C4-2B (cell line): ENCODE results near the gene RNF181.
A peak's percentile ranks its signal among the peaks of the same experiment; 100 is the strongest.
"Not testable (repeated sequence)": the region's sequence is repeated elsewhere in the genome, so short reads cannot be mapped to it uniquely, and the experiment has no call there.

Experiments used
- H3K27ac ChIP-seq: fragments of 450-650 bp; 2 replicates; pipeline ENCODE4 v1.5.1; 2017
- ZFX ChIP-seq: fragments of 450-650 bp; IDR thresholded peaks from 2 replicates; pipeline ENCODE4 v1.6.1; 2017
- TF ChIP-seq, protein P1 (sequence below): fragments of 450-650 bp; conservative IDR thresholded peaks from 2 replicates; pipeline ENCODE4 v1.5.1; 2017; ENCODE audit warnings: mild to moderate bottlenecking

RNF181 gene

DNA sequence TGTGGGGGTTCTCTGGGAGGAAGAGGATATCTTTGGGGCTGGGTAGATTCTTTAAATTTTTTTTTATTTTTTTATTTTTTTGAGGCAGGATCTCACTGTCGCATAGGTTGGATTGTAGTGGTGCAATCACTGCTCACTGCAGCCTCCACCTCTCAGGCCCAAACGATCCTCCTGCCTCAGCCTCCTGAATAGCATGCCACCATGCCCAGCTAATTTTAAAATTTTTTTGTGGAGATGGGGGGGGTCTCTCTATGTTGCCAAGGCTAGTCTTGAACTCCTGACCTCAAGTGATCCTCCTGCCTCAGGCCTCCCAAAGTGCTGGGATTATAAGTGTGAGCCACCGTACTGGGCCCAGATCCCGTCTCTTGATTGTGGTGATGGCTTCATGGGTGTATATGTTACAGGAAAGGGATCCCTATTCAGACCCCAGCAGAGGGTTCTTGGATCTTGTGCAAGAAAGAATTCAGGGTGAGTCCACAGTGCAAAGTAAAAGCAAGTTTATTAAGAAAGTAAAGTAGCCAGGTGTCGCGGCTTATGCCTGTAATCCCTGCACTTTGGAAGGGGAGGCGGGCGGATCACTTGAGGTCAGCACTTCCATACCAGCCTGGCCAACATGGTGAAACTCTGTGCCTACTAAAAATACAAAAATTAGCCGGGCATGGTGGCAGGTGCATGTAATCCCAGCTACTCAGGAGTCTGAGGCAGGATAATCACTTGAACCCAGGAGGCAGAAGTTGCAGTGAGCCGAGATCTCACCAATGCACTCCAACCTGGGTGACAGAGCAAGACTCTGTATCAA lies 18.4 kb downstream of the RNF181 start:
- TF ChIP-seq, protein P1, sequence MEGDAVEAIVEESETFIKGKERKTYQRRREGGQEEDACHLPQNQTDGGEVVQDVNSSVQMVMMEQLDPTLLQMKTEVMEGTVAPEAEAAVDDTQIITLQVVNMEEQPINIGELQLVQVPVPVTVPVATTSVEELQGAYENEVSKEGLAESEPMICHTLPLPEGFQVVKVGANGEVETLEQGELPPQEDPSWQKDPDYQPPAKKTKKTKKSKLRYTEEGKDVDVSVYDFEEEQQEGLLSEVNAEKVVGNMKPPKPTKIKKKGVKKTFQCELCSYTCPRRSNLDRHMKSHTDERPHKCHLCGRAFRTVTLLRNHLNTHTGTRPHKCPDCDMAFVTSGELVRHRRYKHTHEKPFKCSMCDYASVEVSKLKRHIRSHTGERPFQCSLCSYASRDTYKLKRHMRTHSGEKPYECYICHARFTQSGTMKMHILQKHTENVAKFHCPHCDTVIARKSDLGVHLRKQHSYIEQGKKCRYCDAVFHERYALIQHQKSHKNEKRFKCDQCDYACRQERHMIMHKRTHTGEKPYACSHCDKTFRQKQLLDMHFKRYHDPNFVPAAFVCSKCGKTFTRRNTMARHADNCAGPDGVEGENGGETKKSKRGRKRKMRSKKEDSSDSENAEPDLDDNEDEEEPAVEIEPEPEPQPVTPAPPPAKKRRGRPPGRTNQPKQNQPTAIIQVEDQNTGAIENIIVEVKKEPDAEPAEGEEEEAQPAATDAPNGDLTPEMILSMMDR: no peak
- TF ChIP-seq ZFX: no peak

DNA sequence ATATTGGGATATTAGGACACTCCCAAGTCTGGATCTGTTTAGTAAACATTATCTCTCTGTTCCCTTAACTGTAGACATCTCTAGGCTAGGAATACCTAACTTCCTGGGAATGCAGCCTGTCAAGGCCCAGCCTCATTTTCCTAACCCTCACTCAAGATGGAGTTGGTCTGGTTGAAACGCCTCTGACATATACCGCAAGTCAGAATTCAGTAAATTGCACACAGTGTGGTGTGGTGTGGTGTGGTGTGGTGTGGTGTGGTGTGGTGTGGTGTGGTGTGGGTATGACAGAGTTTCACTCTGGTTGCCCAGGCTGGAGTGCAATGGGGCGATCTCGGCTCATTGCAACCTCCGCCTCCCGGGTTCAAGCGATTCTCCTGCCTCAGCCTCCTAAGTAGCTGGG lies 19.2 kb downstream of the RNF181 start:
- not testable (repeated sequence) for H3K27ac ChIP-seq

More for the DNA sequence above, 18.4 kb downstream of the RNF181 start:
- H3K27ac ChIP-seq: no peak overlapping the region

DNA sequence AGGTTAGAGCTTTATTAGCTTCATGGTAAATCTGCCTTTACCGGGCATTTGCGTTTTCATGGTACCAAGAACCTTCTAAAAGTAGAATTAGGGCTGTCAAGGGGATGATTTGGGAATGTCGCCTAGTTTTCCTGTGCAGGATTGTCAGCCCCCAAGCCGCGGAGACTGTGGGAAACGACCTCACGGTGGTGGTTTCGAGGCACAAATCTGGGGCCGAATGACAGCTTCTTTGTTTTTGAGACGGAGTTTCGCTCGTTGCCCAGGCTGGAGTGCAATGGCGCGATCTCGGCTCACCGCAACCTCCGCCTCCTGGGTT lies 19.8 kb downstream of the RNF181 start:
- H3K27ac ChIP-seq: peak overlapping the region; percentile 87
- TF ChIP-seq ZFX: no peak
- TF ChIP-seq, protein P1: no peak

DNA sequence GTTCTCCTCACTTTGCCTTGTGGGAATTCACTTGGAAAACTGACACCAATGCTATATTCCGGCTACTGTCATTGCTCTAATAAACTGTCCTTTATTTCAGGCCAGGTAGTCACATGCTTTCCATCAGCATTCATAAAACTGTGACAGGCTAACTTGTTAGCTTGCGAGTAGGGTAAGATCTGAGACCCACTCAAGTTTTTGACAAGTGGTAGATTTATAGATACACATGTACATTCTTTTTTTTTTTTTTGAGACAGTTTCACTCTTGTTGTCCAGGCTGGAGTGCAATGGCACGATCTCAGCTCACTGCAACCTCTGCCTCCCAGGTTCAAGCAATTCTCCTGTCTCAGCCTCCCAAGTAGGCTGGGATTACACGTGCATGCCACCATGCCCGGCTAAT lies 22.2 kb downstream of the RNF181 start:
- not testable (repeated sequence) for H3K27ac ChIP-seq

DNA sequence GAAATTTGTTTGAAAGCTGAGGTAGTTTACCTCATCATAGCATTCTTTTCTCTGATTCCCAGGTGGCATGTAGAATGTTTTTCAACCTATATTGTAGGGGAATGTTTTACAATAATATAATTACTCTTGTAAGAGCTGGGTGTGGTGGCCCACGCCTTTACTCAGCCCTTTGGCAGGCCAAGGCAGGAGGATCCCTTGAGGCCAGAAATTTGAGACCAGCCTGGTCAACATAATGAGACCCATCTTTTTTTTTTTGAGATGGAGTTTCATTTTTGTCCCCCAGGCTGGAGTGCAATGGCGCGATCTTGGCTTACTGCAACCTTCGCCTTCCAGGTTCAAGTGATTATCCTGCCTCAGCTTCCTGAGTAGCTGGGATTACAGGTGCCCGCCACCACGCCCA lies 24.1 kb downstream of the RNF181 start:
- no peak overlapping the region for H3K27ac ChIP-seq
- no peak for TF ChIP-seq ZFX
- TF ChIP-seq, protein P1: no peak

DNA sequence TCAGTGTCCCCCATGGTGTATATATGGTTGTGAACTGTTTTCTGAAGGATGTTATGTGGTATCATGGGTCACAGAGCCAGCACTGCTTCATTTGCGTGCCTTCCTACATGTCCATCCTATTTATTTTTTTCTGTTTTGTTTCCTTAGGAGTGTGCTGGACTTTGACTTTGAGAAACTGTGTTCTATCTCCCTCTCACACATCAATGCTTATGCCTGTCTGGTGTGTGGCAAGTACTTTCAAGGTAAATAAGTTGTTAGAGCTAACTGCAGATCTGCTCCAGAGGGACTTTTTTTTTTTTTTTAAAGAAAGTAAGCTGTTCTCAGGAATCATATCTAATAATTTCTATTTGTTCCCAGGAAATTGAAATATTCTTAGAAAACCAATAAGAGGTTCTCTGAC lies 25.8 kb downstream of the RNF181 start:
- no peak for TF ChIP-seq ZFX
- TF ChIP-seq, protein P1: no peak

DNA sequence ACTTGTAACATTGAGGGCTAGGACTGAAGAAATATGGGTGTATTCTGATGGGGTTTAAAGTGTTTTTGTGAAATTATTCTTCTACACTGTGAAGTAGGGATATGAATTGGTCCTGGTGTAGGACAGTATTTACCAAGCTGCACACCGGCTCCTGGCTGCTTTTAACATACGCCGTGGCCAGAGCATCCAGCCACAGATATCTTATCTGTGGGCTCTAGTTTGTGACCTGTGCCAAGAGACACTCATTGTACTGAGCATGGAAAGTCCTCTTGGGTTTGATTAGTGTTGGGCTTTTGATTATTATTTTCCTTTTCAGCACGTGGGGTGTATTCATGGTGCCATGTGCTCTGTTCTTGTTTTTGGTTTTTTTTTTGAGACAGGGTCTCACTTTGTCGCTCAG lies 28.4 kb downstream of the RNF181 start:
- no peak overlapping the region for H3K27ac ChIP-seq
- TF ChIP-seq, protein P1: no peak

More for the DNA sequence above, 25.8 kb downstream of the RNF181 start:
- no peak overlapping the region for H3K27ac ChIP-seq

DNA sequence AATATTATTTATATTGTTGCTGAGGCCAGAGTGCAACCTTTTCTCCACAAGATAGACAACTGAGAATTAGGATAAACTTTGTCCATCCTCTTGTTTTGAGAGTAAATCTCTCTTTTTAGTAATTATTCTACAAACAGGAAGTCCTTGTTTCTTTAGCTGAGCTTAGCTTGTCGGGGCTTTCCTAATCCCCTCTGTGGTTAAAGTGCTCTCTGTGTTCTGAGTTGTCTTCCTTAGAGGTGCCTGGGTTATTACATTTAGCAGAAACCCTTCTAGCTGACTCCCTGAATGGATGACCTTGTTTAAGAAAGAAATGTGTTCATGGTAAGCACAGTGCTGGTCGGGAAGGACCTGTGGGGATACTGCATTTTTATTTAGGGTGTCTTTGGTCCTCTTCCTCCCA lies 33.1 kb downstream of the RNF181 start:
- TF ChIP-seq, protein P1: no peak
- TF ChIP-seq ZFX: no peak
- no peak overlapping the region for H3K27ac ChIP-seq

DNA sequence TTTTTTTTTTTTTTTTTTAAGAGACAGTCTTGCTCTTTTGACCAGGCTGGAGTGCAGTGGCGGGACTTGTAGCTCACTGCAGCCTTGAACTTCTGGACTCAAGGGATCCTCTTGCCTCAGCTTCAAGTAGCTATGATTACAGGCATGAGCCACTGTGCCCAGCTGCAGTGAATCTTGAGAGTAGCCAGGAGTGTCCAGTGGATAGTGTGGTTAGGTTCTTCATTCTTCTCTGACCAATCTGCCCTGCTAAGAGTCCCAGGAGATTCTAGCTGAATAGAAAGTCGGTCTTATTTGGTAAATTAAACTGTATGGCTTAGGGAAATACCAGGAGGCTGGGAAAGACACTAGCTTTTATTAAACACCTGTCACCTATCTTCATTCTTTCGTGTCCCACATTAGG lies 35.8 kb downstream of the RNF181 start:
- no peak overlapping the region for H3K27ac ChIP-seq
- TF ChIP-seq, protein P1: no peak
- TF ChIP-seq ZFX: no peak
